Activated CD4-positive, alpha-beta memory T cell treated with anti-CD3 and anti-CD28 coated beads, Interleukin-2, amount 10 ng/mL, durations not matched to agents 7 days and 5 days (primary cell): Measurements from ENCODE around the gene INSRR. TPM values are rescaled to one million over a fixed set of nuclear protein-coding genes. Genes with fewer than 3 reads are reported as not detected.

Experiments
- CTCF ChIA-PET: fragments of 350-600 bp; sonication (Branson Sonifier 250); formaldehyde crosslinking; loops from one replicate; lab custom pipeline; 2021; ENCODE audit warnings: antibody characterized with exemption, inconsistent platforms; lab: Charles Lee
- POLR2A ChIA-PET: fragments of 350-600 bp; sonication (Branson Sonifier 250); formaldehyde crosslinking; loops from one replicate; lab custom pipeline; 2021; ENCODE audit warnings: antibody characterized with exemption; lab: Charles Lee
- DNase-seq: peaks from one replicate; pipeline ENCODE4 v3.0.0-alpha.2; 2020
- H3K27ac Mint-ChIP-seq: one replicate; pipeline ENCODE4 v1.8.0; 2021; ENCODE audit warnings: mild to moderate bottlenecking, mixed read lengths
- H3K27me3 Mint-ChIP-seq: one replicate; pipeline ENCODE4 v1.8.0; 2021; ENCODE audit warnings: mixed read lengths
- H3K36me3 Mint-ChIP-seq: one replicate; pipeline ENCODE4 v1.8.0; 2021; ENCODE audit warnings: low read depth, mixed read lengths
- H3K4me1 Mint-ChIP-seq: one replicate; pipeline ENCODE4 v1.8.0; 2021; ENCODE audit warnings: mixed read lengths
- H3K4me3 Mint-ChIP-seq: one replicate; pipeline ENCODE4 v1.8.0; 2021; ENCODE audit warnings: mild to moderate bottlenecking, mixed read lengths
- H3K9me3 Mint-ChIP-seq: one replicate; pipeline ENCODE4 v1.8.0; 2021; ENCODE audit warnings: mixed read lengths
- total RNA-seq, 2 experiments: library from RNA; stranded (reverse); gene quantifications; one replicate each; pipeline ENCODE4 v1.2.3, GENCODE V29; 2021

Gene INSRR
- total RNA-seq, 2 experiments from 2014 or later = 0.08 to 0.13 TPM

DNA sequence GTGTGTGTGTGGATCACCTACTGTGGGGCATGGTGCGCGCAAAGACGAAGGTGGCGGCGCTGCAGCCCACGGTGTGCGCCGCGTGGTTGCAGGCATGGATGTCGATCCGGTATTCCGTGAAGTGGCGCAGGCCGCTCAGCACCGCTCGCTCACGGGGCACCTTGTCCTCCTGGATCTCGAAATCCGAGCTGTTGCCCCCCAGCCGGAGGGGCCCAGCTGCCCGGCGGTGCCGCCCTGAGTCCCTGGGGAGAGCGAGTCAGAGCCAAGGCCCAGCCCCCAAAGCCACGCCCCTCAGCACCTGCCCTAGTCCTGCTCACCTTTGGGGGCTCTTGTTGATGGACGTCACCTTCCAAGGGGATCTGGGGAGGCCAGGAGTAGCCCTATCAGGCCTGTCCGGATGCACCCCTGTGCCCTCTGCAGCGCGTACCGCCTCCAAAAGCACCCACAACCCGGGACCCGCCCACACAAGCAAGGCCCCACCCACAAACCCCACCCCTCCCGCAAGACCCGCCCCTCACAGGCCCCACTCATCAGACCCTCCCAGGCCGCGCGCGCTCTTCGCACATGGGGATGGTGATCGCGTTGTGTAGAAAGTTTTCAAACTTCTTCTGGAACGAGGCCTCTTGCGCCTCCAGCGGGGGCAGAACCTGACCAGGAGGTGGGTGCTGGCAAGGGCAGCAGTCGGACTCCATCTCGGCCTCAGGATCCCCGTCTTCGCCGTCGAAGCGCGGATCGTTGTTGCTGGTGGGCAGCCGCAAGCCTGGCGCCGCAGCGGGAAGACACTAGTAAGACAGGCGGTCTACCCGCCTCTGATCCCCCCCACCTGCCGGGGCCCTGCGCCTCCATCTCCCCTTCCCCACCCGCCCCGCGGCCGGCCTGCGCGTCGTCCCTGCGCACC lies 13.6 kb downstream of the INSRR start:
- ChIA-PET CTCF (interaction anchor here (1.4 kb wide), 1 partner anchor 9 kb away, joined by 3 read pairs; no protein-coding TSS in a partner anchor), POLR2A (no interaction called here)
- H3K4me3 Mint-ChIP-seq = peak overlapping the region; percentile 30

GRCh38 chr1:156844638-156845037 lies 14.3 kb downstream of the INSRR start:
- POLR2A ChIA-PET = no interaction called here
- Mint-ChIP-seq H3K27me3 (peaks cover 88% of the 10 kb centered on the region), H3K4me1 (peaks cover 31% of the 10 kb centered on the region), H3K36me3 (no peaks in the 10 kb centered on the region), H3K27ac (no peak overlapping the region), H3K4me3 (no peak overlapping the region), H3K9me3 (no peaks in the 10 kb centered on the region)
- DNase-seq = no peak
- CTCF ChIA-PET = no interaction called here

More for the DNA sequence above, 13.6 kb downstream of the INSRR start:
- peaks cover 90% of the 10 kb centered on the region for H3K27me3 Mint-ChIP-seq
- H3K9me3 Mint-ChIP-seq = no peaks in the 10 kb centered on the region
- no peak overlapping the region for H3K27ac Mint-ChIP-seq
- no peaks in the 10 kb centered on the region for H3K36me3 Mint-ChIP-seq
- peak; percentile 32 for DNase-seq
- H3K4me1 Mint-ChIP-seq = peaks cover 32% of the 10 kb centered on the region

GRCh38 chr1:156844102-156844501 lies 14.8 kb downstream of the INSRR start:
- ChIA-PET POLR2A (no interaction called here), CTCF (interaction anchor here (1.4 kb wide), 1 partner anchor 16 kb away, joined by 3 read pairs; no protein-coding TSS in a partner anchor)
- Mint-ChIP-seq H3K27me3 (peaks cover 86% of the 10 kb centered on the region), H3K4me1 (peaks cover 26% of the 10 kb centered on the region), H3K4me3 (no peak overlapping the region), H3K9me3 (no peaks in the 10 kb centered on the region), H3K27ac (no peak overlapping the region), H3K36me3 (no peaks in the 10 kb centered on the region)
- DNase-seq = no peak

- no peak overlapping the region for H3K27ac Mint-ChIP-seq
- H3K4me3 Mint-ChIP-seq = no peak overlapping the region
- H3K4me1 Mint-ChIP-seq = peaks cover 19% of the 10 kb centered on the region
- H3K36me3 Mint-ChIP-seq = no peaks in the 10 kb centered on the region
- no peak for DNase-seq
- no peaks in the 10 kb centered on the region for H3K9me3 Mint-ChIP-seq
- POLR2A ChIA-PET = no interaction called here
- H3K27me3 Mint-ChIP-seq = peaks cover 74% of the 10 kb centered on the region
- CTCF ChIA-PET = interaction anchor here (1.4 kb wide), 1 partner anchor 17 kb away, joined by 3 read pairs; no protein-coding TSS in a partner anchor
Measured at GRCh38 chr1:156842618-156843300, 16.2 kb downstream of the INSRR start.

- no peaks in the 10 kb centered on the region for H3K36me3 Mint-ChIP-seq
- DNase-seq = no peak
- POLR2A ChIA-PET = interaction anchor here (1.0 kb wide), 1 partner anchor 34 kb away, joined by 3 read pairs; no protein-coding TSS in a partner anchor
- peaks cover 60% of the 10 kb centered on the region for H3K27me3 Mint-ChIP-seq
- H3K4me1 Mint-ChIP-seq = peaks cover 29% of the 10 kb centered on the region
- H3K4me3 Mint-ChIP-seq = no peak overlapping the region
- no peak overlapping the region for H3K27ac Mint-ChIP-seq
- H3K9me3 Mint-ChIP-seq = no peaks in the 10 kb centered on the region
- CTCF ChIA-PET = interaction anchor here (0.6 to 6.3 kb wide), 4 partner anchors 19 to 101 kb away, joined by 3 to 67 read pairs (median 6); partner anchors contain the start of genes MRPL24 and NTRK1
Measured at GRCh38 chr1:156841295-156841855, 17.5 kb downstream of the INSRR start.

- Mint-ChIP-seq H3K27me3 (peaks cover 56% of the 10 kb centered on the region), H3K4me3 (no peak overlapping the region), H3K27ac (no peak overlapping the region), H3K9me3 (no peaks in the 10 kb centered on the region), H3K36me3 (no peaks in the 10 kb centered on the region), H3K4me1 (peaks cover 34% of the 10 kb centered on the region)
- DNase-seq = no peak
- CTCF ChIA-PET = interaction anchor here (0.6 to 6.3 kb wide), 3 partner anchors 19 to 100 kb away, joined by 3 to 67 read pairs (median 7); partner anchors contain the start of genes MRPL24 and NTRK1
- POLR2A ChIA-PET = interaction anchor here (1.0 kb wide), 1 partner anchor 33 kb away, joined by 3 read pairs; no protein-coding TSS in a partner anchor
Measured at GRCh38 chr1:156840898-156841279, 18.0 kb downstream of the INSRR start.

DNA sequence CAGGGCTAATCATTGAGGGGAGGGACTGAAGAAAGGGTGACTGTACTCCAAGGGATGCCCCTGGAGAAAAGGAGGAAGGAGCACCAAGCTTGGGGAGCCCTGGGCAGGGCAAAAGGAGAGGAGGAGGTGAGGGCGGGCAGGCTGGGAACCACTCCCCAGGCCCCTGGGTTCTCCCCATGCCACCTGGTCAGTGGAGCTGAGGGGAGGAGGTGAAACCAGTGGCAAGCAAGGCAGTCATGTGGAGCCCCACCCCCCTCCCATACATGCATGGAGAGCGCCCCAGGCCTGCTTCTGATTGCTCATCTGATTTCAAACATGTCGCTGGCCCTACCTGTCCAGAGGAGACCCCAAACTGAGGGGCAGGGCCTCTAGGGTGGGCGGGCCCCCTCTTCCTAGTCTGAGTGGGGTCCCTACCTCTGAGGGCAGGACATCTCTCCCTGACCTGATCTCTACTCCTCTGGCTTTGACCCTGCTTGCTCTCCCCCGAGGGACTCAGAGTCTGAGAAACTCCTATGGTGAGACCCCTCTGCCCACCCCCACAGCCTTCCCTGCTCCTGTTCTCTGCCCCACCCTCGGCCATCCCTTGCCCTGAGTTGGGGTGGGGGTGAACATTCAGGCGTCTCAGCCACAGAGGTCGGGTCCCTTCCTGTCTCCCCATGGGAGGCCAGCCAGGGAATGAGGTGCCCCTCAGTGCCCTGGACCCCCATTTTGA lies 18.6 kb downstream of the INSRR start:
- H3K4me1 Mint-ChIP-seq = peaks cover 36% of the 10 kb centered on the region
- H3K27ac Mint-ChIP-seq = no peak overlapping the region
- peaks cover 54% of the 10 kb centered on the region for H3K27me3 Mint-ChIP-seq
- H3K9me3 Mint-ChIP-seq = no peaks in the 10 kb centered on the region
- H3K36me3 Mint-ChIP-seq = no peaks in the 10 kb centered on the region
- ChIA-PET CTCF (interaction anchor here (0.6 to 6.3 kb wide), 4 partner anchors 12 to 100 kb away, joined by 3 to 67 read pairs (median 18); partner anchors contain the start of genes MRPL24 and NTRK1), POLR2A (no interaction called here)
- no peak overlapping the region for H3K4me3 Mint-ChIP-seq
- DNase-seq = no peak

GRCh38 chr1:156839426-156840109 lies 19.3 kb downstream of the INSRR start:
- peaks cover 49% of the 10 kb centered on the region for H3K27me3 Mint-ChIP-seq

DNA sequence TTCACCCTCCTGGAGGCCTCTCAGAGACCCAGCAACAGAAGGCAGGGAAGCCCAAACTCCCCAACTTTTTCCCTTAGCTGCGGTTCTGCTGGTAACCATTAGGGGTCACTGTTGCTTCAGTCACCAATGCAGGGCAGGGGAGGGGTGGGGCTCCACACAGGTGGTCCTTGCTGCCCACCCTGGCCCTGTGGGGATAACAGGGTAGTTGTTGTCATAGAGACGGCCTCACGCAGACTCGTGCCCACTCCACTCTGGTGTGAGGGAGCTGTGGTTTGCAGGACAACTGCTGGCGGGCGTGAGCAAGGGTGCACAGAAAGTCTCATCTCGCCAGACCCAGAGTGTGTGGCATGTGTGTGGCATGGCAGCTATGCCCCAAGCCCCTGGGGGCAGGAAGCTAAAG lies 19.9 kb downstream of the INSRR start:
- Mint-ChIP-seq H3K27me3 (peaks cover 44% of the 10 kb centered on the region), H3K4me1 (peaks cover 41% of the 10 kb centered on the region), H3K27ac (no peak overlapping the region), H3K9me3 (no peaks in the 10 kb centered on the region), H3K4me3 (no peak overlapping the region), H3K36me3 (no peaks in the 10 kb centered on the region)
- POLR2A ChIA-PET = interaction anchor here (0.8 to 1.2 kb wide), 5 partner anchors 9 to 24 kb away, joined by 3 to 9 read pairs (median 3); partner anchors contain the start of gene NTRK1
- CTCF ChIA-PET = interaction anchor here (0.6 to 7.3 kb wide), 26 partner anchors 10 to 125 kb away, joined by 3 to 88 read pairs (median 6); partner anchors contain the start of genes HDGF, INSRR, MRPL24 and NTRK1
- DNase-seq = peak; percentile 57

More at GRCh38 chr1:156839426-156840109, 19.3 kb downstream of the INSRR start:
- POLR2A ChIA-PET = interaction anchor here (1.0 to 1.2 kb wide), 4 partner anchors 8 to 25 kb away, joined by 3 to 9 read pairs (median 3); partner anchors contain the start of gene NTRK1
- CTCF ChIA-PET = interaction anchor here (0.8 to 7.3 kb wide), 24 partner anchors 10 to 113 kb away, joined by 3 to 88 read pairs (median 6); partner anchors contain the start of genes HDGF, INSRR, MRPL24 and NTRK1
- H3K4me1 Mint-ChIP-seq = peaks cover 36% of the 10 kb centered on the region
- no peak for DNase-seq
- no peaks in the 10 kb centered on the region for H3K36me3 Mint-ChIP-seq
- H3K27ac Mint-ChIP-seq = no peak overlapping the region
- H3K9me3 Mint-ChIP-seq = no peaks in the 10 kb centered on the region
- no peak overlapping the region for H3K4me3 Mint-ChIP-seq

GRCh38 chr1:156836892-156837291 lies 22.0 kb downstream of the INSRR start:
- Mint-ChIP-seq H3K9me3 (no peaks in the 10 kb centered on the region), H3K4me3 (no peak overlapping the region), H3K36me3 (no peaks in the 10 kb centered on the region), H3K27me3 (peaks cover 28% of the 10 kb centered on the region), H3K4me1 (peaks cover 49% of the 10 kb centered on the region), H3K27ac (no peak overlapping the region)
- CTCF ChIA-PET = interaction anchor here (1.1 to 7.3 kb wide), 12 partner anchors 9 to 110 kb away, joined by 3 to 88 read pairs (median 20); partner anchors contain the start of genes INSRR, NTRK1 and SH2D2A
- DNase-seq = no peak
- POLR2A ChIA-PET = interaction anchor here (0.5 to 2.1 kb wide), 8 partner anchors 11 to 109 kb away, joined by 3 to 9 read pairs (median 4); partner anchors contain the start of genes METTL25B, NTRK1 and SH2D2A
